ENCODE measurements around the gene AGBL3.

The AGBL3 gene

GRCh38 chr7:134946260-134946659 lies 40.0 kb upstream of the AGBL3 start:
- no peaks in the 10 kb centered on the region for H3K9me3 ChIP-seq (ENCODE audit: insufficient read depth, low read depth, low read length)
- no peak overlapping the region for H3K4me3 ChIP-seq (ENCODE audit: low read length)
- H3K36me3 ChIP-seq (ENCODE audit: insufficient read depth, low read length) = peaks cover 97% of the 10 kb centered on the region
- no peaks in the 10 kb centered on the region for H3K27me3 ChIP-seq (ENCODE audit: insufficient read depth, low read length)
- WGBS = 91% methylated on average over 2 of the region's 2 CpGs
- no peak overlapping the region for H3K9ac ChIP-seq (ENCODE audit: low read depth, low read length)
- peaks cover 11% of the 10 kb centered on the region for H3K4me1 ChIP-seq (ENCODE audit: insufficient read depth, low read length)
- no peak overlapping the region for H3K27ac ChIP-seq (ENCODE audit: low read depth, low read length)

- H3K4me3 ChIP-seq (ENCODE audit: low read length) = no peak overlapping the region
- no peak overlapping the region for H3K9ac ChIP-seq (ENCODE audit: low read depth, low read length)
- H3K9me3 ChIP-seq (ENCODE audit: insufficient read depth, low read depth, low read length) = no peaks in the 10 kb centered on the region
- 94% methylated on average over 17 of the region's 17 CpGs for WGBS
- no peak overlapping the region for H3K27ac ChIP-seq (ENCODE audit: low read depth, low read length)
- no peaks in the 10 kb centered on the region for H3K27me3 ChIP-seq (ENCODE audit: insufficient read depth, low read length)
- H3K4me1 ChIP-seq (ENCODE audit: insufficient read depth, low read length) = peaks cover 5% of the 10 kb centered on the region; the same call in 1 of the 2 replicates
- H3K36me3 ChIP-seq (ENCODE audit: insufficient read depth, low read length) = peaks cover 97% of the 10 kb centered on the region
These were observed 39.0 kb upstream of the AGBL3 start for GRCh38 chr7:134947329-134947728.

- Histone ChIP-seq H3K27ac (ENCODE audit: low read depth, low read length) (no peak overlapping the region), H3K36me3 (ENCODE audit: insufficient read depth, low read length) (peaks cover 96% of the 10 kb centered on the region), H3K9ac (ENCODE audit: low read depth, low read length) (no peak overlapping the region), H3K4me3 (ENCODE audit: low read length) (no peak overlapping the region), H3K27me3 (ENCODE audit: insufficient read depth, low read length) (no peaks in the 10 kb centered on the region), H3K9me3 (ENCODE audit: insufficient read depth, low read depth, low read length) (no peaks in the 10 kb centered on the region), H3K4me1 (ENCODE audit: insufficient read depth, low read length) (peaks cover 2% of the 10 kb centered on the region; the same call in 1 of the 2 replicates)
- 80% methylated on average over 1 of the region's 1 CpG for WGBS
These were observed 38.5 kb upstream of the AGBL3 start for GRCh38 chr7:134947831-134948230.

DNA sequence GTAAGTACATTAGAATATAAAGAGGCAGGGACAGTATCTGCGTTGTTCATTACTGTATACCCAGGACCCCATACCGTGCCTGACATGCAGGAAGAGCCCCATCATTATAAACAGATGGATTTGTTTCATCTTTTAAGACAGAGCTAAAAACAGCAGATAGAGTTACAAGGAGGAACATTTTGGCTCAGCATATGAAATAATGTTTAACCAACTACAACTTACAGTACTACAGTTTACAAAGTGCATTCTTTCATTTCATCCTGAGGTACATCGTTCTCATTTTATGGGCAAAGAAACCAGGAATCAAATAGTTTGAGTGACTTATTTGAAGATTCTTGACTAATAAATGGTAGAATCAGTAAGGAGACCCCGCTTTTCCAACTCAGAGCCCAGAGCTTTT lies 38.1 kb upstream of the AGBL3 start:
- no peak overlapping the region for H3K27ac ChIP-seq (ENCODE audit: low read depth, low read length)
- no peaks in the 10 kb centered on the region for H3K27me3 ChIP-seq (ENCODE audit: insufficient read depth, low read length)
- no peaks in the 10 kb centered on the region for H3K4me1 ChIP-seq (ENCODE audit: insufficient read depth, low read length)
- no peaks in the 10 kb centered on the region for H3K9me3 ChIP-seq (ENCODE audit: insufficient read depth, low read depth, low read length)
- no peak overlapping the region for H3K4me3 ChIP-seq (ENCODE audit: low read length)
- 95% methylated on average over 4 of the region's 4 CpGs for WGBS
- H3K36me3 ChIP-seq (ENCODE audit: insufficient read depth, low read length) = peaks cover 97% of the 10 kb centered on the region
- H3K9ac ChIP-seq (ENCODE audit: low read depth, low read length) = no peak overlapping the region

DNA sequence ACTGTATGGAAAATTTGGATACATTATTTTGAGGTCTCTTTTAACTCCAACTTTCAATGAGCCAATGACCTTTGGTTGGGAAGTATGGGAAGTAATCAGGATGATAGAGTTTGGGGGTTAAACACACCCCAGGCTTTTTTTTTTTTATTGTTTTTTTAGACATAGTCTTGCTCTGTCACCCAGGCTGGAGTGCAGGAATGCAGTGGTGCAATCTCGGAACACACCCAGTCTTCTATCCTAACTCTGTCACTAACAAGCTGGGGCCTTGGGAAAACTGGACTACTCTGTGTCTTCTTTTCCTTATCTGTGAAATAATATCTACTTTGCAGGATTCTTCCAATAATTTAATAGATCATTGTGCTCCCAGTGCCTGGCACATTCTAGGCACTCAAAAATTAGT lies 37.6 kb upstream of the AGBL3 start:
- Histone ChIP-seq H3K36me3 (ENCODE audit: insufficient read depth, low read length) (peaks cover 97% of the 10 kb centered on the region), H3K27ac (ENCODE audit: low read depth, low read length) (no peak overlapping the region)

GRCh38 chr7:134949171-134949570 lies 37.1 kb upstream of the AGBL3 start:
- no peak overlapping the region for H3K27ac ChIP-seq (ENCODE audit: low read depth, low read length)
- peaks cover 96% of the 10 kb centered on the region for H3K36me3 ChIP-seq (ENCODE audit: insufficient read depth, low read length)

More for the DNA sequence above, 37.6 kb upstream of the AGBL3 start:
- H3K4me1 ChIP-seq (ENCODE audit: insufficient read depth, low read length) = no peaks in the 10 kb centered on the region
- no peak overlapping the region for H3K4me3 ChIP-seq (ENCODE audit: low read length)
- H3K9me3 ChIP-seq (ENCODE audit: insufficient read depth, low read depth, low read length) = no peaks in the 10 kb centered on the region
- no peak overlapping the region for H3K9ac ChIP-seq (ENCODE audit: low read depth, low read length)
- H3K27me3 ChIP-seq (ENCODE audit: insufficient read depth, low read length) = no peaks in the 10 kb centered on the region
- 95% methylated on average over 1 of the region's 1 CpG for WGBS

GRCh38 chr7:134954197-134955082 lies 31.9 kb upstream of the AGBL3 start:
- Histone ChIP-seq H3K4me1 (ENCODE audit: insufficient read depth, low read length) (no peaks in the 10 kb centered on the region), H3K4me3 (ENCODE audit: low read length) (no peak overlapping the region), H3K27ac (ENCODE audit: low read depth, low read length) (no peak overlapping the region), H3K9ac (ENCODE audit: low read depth, low read length) (no peak overlapping the region), H3K9me3 (ENCODE audit: insufficient read depth, low read depth, low read length) (no peaks in the 10 kb centered on the region), H3K36me3 (ENCODE audit: insufficient read depth, low read length) (peaks cover 95% of the 10 kb centered on the region), H3K27me3 (ENCODE audit: insufficient read depth, low read length) (no peaks in the 10 kb centered on the region)
- 81% methylated on average over 9 of the region's 9 CpGs for WGBS

More at GRCh38 chr7:134949171-134949570, 37.1 kb upstream of the AGBL3 start:
- H3K9ac ChIP-seq (ENCODE audit: low read depth, low read length) = no peak overlapping the region
- no peaks in the 10 kb centered on the region for H3K27me3 ChIP-seq (ENCODE audit: insufficient read depth, low read length)
- H3K4me3 ChIP-seq (ENCODE audit: low read length) = no peak overlapping the region
- WGBS = 87% methylated on average over 3 of the region's 3 CpGs
- no peaks in the 10 kb centered on the region for H3K9me3 ChIP-seq (ENCODE audit: insufficient read depth, low read depth, low read length)
- no peaks in the 10 kb centered on the region for H3K4me1 ChIP-seq (ENCODE audit: insufficient read depth, low read length)

- Histone ChIP-seq H3K36me3 (ENCODE audit: insufficient read depth, low read length) (peaks cover 95% of the 10 kb centered on the region), H3K9ac (ENCODE audit: low read depth, low read length) (no peak overlapping the region), H3K4me3 (ENCODE audit: low read length) (no peak overlapping the region), H3K4me1 (ENCODE audit: insufficient read depth, low read length) (no peaks in the 10 kb centered on the region), H3K27ac (ENCODE audit: low read depth, low read length) (no peak overlapping the region), H3K27me3 (ENCODE audit: insufficient read depth, low read length) (no peaks in the 10 kb centered on the region), H3K9me3 (ENCODE audit: insufficient read depth, low read depth, low read length) (no peaks in the 10 kb centered on the region)
- WGBS = 88% methylated on average over 3 of the region's 3 CpGs
These were observed 29.3 kb upstream of the AGBL3 start for GRCh38 chr7:134957005-134957404.

DNA sequence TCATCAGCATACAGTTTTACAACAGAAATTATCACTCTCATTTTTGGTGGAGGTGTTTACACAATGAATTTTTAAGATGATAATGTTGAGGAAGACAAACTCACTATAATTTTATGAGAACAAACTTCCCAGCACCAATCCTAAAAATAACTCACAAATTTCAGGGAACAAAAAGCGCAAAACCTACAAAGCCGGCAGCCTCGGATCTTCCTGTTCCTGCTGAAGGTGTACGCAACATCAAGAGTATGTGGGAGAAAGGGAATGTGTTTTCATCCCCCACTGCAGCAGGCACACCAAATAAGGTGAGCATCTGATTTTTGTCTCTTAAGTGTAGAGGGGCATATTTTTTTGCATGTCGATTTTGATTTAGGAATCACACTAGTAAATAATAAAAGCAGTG lies 26.5 kb upstream of the AGBL3 start:
- Histone ChIP-seq H3K27ac (ENCODE audit: low read depth, low read length) (no peak overlapping the region), H3K27me3 (ENCODE audit: insufficient read depth, low read length) (no peaks in the 10 kb centered on the region), H3K4me3 (ENCODE audit: low read length) (no peak overlapping the region), H3K9ac (ENCODE audit: low read depth, low read length) (no peak overlapping the region), H3K4me1 (ENCODE audit: insufficient read depth, low read length) (no peaks in the 10 kb centered on the region), H3K36me3 (ENCODE audit: insufficient read depth, low read length) (peaks cover 95% of the 10 kb centered on the region), H3K9me3 (ENCODE audit: insufficient read depth, low read depth, low read length) (no peaks in the 10 kb centered on the region)
- WGBS = 96% methylated on average over 5 of the region's 5 CpGs

- Histone ChIP-seq H3K36me3 (ENCODE audit: insufficient read depth, low read length) (peaks cover 95% of the 10 kb centered on the region), H3K9me3 (ENCODE audit: insufficient read depth, low read depth, low read length) (no peaks in the 10 kb centered on the region), H3K4me3 (ENCODE audit: low read length) (no peak overlapping the region), H3K27me3 (ENCODE audit: insufficient read depth, low read length) (no peaks in the 10 kb centered on the region), H3K4me1 (ENCODE audit: insufficient read depth, low read length) (no peaks in the 10 kb centered on the region), H3K9ac (ENCODE audit: low read depth, low read length) (no peak overlapping the region), H3K27ac (ENCODE audit: low read depth, low read length) (no peak overlapping the region)
These were observed 24.0 kb upstream of the AGBL3 start for GRCh38 chr7:134962270-134962780.

DNA sequence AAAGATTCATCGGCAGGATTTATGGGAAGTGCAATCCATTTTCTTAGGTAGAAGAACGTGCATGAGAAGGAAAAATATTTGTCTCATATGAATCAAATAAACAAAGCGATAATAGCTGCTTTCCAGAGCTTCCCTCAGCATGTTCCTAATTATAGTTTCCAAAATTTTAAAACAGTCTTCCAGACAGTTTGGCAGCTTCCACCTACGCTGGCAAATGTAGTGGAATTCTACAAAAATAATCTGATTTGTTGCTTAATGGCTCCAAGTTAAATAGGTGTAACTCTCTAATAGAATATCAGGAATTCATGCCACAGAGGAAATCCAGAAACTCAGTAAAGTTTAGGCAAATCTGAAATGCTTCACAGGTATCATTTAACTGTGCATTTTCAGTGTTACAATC lies 23.3 kb upstream of the AGBL3 start:
- Histone ChIP-seq H3K36me3 (ENCODE audit: insufficient read depth, low read length) (peaks cover 91% of the 10 kb centered on the region), H3K27ac (ENCODE audit: low read depth, low read length) (no peak overlapping the region), H3K9ac (ENCODE audit: low read depth, low read length) (no peak overlapping the region), H3K27me3 (ENCODE audit: insufficient read depth, low read length) (no peaks in the 10 kb centered on the region), H3K4me3 (ENCODE audit: low read length) (no peak overlapping the region), H3K9me3 (ENCODE audit: insufficient read depth, low read depth, low read length) (no peaks in the 10 kb centered on the region), H3K4me1 (ENCODE audit: insufficient read depth, low read length) (no peaks in the 10 kb centered on the region)
- WGBS = 90% methylated on average over 4 of the region's 4 CpGs
